HepG2 (cell line): ENCODE results near the gene OVOL3. TPM values are rescaled to one million over a fixed set of nuclear protein-coding genes. Genes with fewer than 3 reads are reported as not detected.

Experiments used
- BRD4 ChIP-seq: sonication (generic); formaldehyde crosslinking; IDR thresholded peaks from 2 replicates; pipeline ENCODE4 v1.4.0; 2020; ENCODE audit warnings: missing genetic modification reagents
- MED13 ChIP-seq: sonication (generic); formaldehyde crosslinking; IDR thresholded peaks from 2 replicates; pipeline ENCODE4 v1.5.0; 2020; ENCODE audit warnings: missing genetic modification reagents
- MYNN ChIP-seq: sonication (generic); formaldehyde crosslinking; IDR thresholded peaks from 2 replicates; pipeline ENCODE4 v1.4.0; 2020; ENCODE audit warnings: mild to moderate bottlenecking, low read depth, missing genetic modification reagents
- PRPF4 ChIP-seq: fragments of 200-400 bp; formaldehyde crosslinking; IDR thresholded peaks from 2 replicates; pipeline ENCODE4 v1.6.1; 2016; ENCODE audit warnings: low read length, low read depth; ENCODE audit not compliant: poor library complexity, severe bottlenecking
- RARA ChIP-seq: IDR thresholded peaks from 2 replicates; pipeline ENCODE4 v1.6.1; 2016; ENCODE audit warnings: missing genetic modification reagents, missing compliant biosample characterization
- SYNCRIP ChIP-seq: fragments of 200-400 bp; formaldehyde crosslinking; IDR thresholded peaks from 2 replicates; pipeline ENCODE4 v1.6.1; 2018; ENCODE audit warnings: mild to moderate bottlenecking, low read depth, low read length; ENCODE audit not compliant: insufficient read depth
- ZNF101 ChIP-seq: sonication (generic); formaldehyde crosslinking; IDR thresholded peaks from 2 replicates; pipeline ENCODE4 v1.4.0; 2020; ENCODE audit warnings: mild to moderate bottlenecking, low read depth, missing genetic modification reagents, borderline replicate concordance
- ZNF30 ChIP-seq: sonication (generic); formaldehyde crosslinking; IDR thresholded peaks from 2 replicates; pipeline ENCODE4 v1.5.0; 2020; ENCODE audit warnings: mild to moderate bottlenecking, missing genetic modification reagents
- ZNF383 ChIP-seq: sonication (generic); formaldehyde crosslinking; IDR thresholded peaks from 2 replicates; pipeline ENCODE4 v1.4.0; 2020; ENCODE audit warnings: missing genetic modification reagents, mild to moderate bottlenecking, borderline replicate concordance
- ZNF569 ChIP-seq: sonication (generic); formaldehyde crosslinking; IDR thresholded peaks from 2 replicates; pipeline ENCODE4 v1.5.0; 2020; ENCODE audit warnings: mild to moderate bottlenecking, missing genetic modification reagents, moderate library complexity, borderline replicate concordance
- ZNF703 ChIP-seq: sonication (generic); formaldehyde crosslinking; IDR thresholded peaks from 2 replicates; pipeline ENCODE4 v1.5.1; 2020; ENCODE audit warnings: missing genetic modification reagents, mild to moderate bottlenecking, moderate library complexity, borderline replicate concordance
- ZNF782 ChIP-seq: sonication (generic); formaldehyde crosslinking; IDR thresholded peaks from 2 replicates; pipeline ENCODE4 v1.4.0; 2020; ENCODE audit warnings: missing genetic modification reagents, mild to moderate bottlenecking, borderline replicate concordance
- ZSCAN30 ChIP-seq: sonication (generic); formaldehyde crosslinking; IDR thresholded peaks from 2 replicates; pipeline ENCODE4 v1.5.0; 2020; ENCODE audit warnings: mild to moderate bottlenecking, missing genetic modification reagents
- polyA plus RNA-seq, 8 experiments: library from polyadenylated mRNA; depleted of rRNA in 3 of 8; stranded (reverse) in 7 of 8; unstranded in 1 of 8; fragments of >200 nt; fragmentation: Illumina TruSeq in 4 of 8; extraction: Trizol in 4 of 8; gene quantifications; 2 replicates each; pipeline versions ENCODE4 v1.2.1 to v1.2.3, GENCODE V29; 2011 to 2016; ENCODE audit warnings: low read depth in 4 of 8, missing spikeins in 1 of 8, mixed read lengths in 1 of 8; ENCODE audit not compliant: insufficient read depth in 1 of 8
- total RNA-seq, 5 experiments: library from RNA; depleted of rRNA; stranded (reverse); fragments of >200 nt; fragmentation: Illumina TruSeq; extraction: Trizol; gene quantifications; 2 replicates each; pipeline ENCODE4 v1.2.3, GENCODE V29; 2016; ENCODE audit warnings: low read depth in 1 of 5
- TF ChIP-seq, protein P1 (sequence below), 2 experiments: sonication (generic) in 1 of 2; formaldehyde crosslinking in 1 of 2; IDR thresholded peaks; 2 replicates each; pipeline versions ENCODE4 v1.5.1 to v1.6.1; 2011 to 2020; ENCODE audit warnings: borderline replicate concordance in 1 of 2, low read depth in 1 of 2, low read length in 1 of 2, mild to moderate bottlenecking in 1 of 2, missing genetic modification reagents in 1 of 2, moderate library complexity in 1 of 2
- TF ChIP-seq, protein P2 (sequence below): sonication (generic); formaldehyde crosslinking; IDR thresholded peaks from 2 replicates; pipeline ENCODE4 v1.4.0; 2020; ENCODE audit warnings: low read depth, missing genetic modification reagents
- TF ChIP-seq, protein P3 (sequence below): IDR thresholded peaks from 2 replicates; pipeline ENCODE4 v1.6.1; 2018; ENCODE audit warnings: missing genetic modification reagents, mild to moderate bottlenecking, missing compliant biosample characterization
- TF ChIP-seq, protein P4 (sequence below): sonication (generic); formaldehyde crosslinking; IDR thresholded peaks from 2 replicates; pipeline ENCODE4 v1.9.0; 2021; ENCODE audit warnings: missing genetic modification reagents, mild to moderate bottlenecking, borderline replicate concordance

The OVOL3 gene
- total and polyA plus RNA-seq, 2 of the 13 experiments (the other 11 are each of a cell fraction or from before 2014, with no cell fraction given): not detected

DNA sequence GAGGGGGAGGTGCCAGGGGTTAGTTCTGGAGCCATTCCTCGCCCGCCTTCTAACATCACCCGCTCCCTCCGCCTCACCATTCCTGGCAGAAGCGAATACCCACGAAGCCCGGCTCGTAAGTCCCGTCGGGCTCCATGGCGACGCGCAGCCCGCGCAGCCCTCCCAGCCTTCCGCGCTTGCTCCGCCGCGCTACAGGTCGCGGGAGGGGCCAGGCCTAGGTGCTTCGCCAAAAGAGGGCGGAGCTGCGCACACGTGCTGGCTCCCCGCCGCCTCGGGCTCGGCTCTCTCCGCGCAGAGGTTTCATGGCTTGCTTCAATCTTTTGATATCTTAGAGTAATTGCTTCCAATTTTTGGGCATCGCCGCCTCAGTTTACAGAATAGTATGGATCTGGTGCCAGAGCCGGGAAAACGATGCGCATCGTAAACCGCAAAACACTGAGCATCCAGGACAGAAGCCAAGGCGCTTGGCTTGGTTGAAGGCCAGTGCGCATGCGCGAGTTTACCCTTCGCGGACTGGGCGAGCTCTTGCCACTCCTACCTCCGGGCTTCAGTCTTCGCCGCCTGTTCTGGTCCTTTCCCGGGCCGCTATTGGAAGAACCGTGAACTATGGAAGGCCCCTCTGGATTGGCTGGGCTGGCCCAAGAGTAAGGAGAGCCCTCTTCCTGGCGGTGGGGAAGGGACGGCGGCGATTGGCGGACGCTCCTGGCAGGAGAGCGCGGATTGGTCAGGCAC lies 3.9 kb downstream of the OVOL3 start, which contains the start of gene POLR2I (continued):
- TF ChIP-seq, protein P1, sequence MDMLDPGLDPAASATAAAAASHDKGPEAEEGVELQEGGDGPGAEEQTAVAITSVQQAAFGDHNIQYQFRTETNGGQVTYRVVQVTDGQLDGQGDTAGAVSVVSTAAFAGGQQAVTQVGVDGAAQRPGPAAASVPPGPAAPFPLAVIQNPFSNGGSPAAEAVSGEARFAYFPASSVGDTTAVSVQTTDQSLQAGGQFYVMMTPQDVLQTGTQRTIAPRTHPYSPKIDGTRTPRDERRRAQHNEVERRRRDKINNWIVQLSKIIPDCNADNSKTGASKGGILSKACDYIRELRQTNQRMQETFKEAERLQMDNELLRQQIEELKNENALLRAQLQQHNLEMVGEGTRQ (IDR thresholded peaks at IDR 0.05; ENCODE audit: low read depth, low read length): peak; percentile 45
- TF ChIP-seq, protein P1 (CRISPR knock-in tag; IDR thresholded peaks at IDR 0.05; ENCODE audit: borderline replicate concordance): no peak
- TF ChIP-seq, protein P2, sequence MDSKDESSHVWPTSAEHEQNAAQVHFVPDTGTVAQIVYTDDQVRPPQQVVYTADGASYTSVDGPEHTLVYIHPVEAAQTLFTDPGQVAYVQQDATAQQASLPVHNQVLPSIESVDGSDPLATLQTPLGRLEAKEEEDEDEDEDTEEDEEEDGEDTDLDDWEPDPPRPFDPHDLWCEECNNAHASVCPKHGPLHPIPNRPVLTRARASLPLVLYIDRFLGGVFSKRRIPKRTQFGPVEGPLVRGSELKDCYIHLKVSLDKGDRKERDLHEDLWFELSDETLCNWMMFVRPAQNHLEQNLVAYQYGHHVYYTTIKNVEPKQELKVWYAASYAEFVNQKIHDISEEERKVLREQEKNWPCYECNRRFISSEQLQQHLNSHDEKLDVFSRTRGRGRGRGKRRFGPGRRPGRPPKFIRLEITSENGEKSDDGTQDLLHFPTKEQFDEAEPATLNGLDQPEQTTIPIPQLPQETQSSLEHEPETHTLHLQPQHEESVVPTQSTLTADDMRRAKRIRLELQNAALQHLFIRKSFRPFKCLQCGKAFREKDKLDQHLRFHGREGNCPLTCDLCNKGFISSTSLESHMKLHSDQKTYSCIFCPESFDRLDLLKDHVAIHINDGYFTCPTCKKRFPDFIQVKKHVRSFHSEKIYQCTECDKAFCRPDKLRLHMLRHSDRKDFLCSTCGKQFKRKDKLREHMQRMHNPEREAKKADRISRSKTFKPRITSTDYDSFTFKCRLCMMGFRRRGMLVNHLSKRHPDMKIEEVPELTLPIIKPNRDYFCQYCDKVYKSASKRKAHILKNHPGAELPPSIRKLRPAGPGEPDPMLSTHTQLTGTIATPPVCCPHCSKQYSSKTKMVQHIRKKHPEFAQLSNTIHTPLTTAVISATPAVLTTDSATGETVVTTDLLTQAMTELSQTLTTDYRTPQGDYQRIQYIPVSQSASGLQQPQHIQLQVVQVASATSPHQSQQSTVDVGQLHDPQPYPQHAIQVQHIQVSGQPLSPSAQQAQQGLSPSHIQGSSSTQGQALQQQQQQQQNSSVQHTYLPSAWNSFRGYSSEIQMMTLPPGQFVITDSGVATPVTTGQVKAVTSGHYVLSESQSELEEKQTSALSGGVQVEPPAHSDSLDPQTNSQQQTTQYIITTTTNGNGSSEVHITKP (CRISPR knock-in tag): no peak; the same call in 1 of the 2 replicates
- TF ChIP-seq ZNF703 (no peak), ZNF383 (no peak), ZSCAN30 (CRISPR knock-in tag) (peak; percentile 89; the same call in 1 of the 2 replicates), ZNF101 (CRISPR knock-in tag) (no peak), MED13 (CRISPR knock-in tag) (peak; percentile 86), MYNN (CRISPR knock-in tag) (0 out of 2 replicates have a peak, but pooled peaks have one; percentile 38), RARA (CRISPR knock-in tag) (peak; percentile 30; the same call in 1 of the 2 replicates), BRD4 (peak; percentile 82), SYNCRIP (no peak), ZNF30 (CRISPR knock-in tag) (no peak), ZNF782 (CRISPR knock-in tag) (peak; percentile 70; the same call in 1 of the 2 replicates), ZNF569 (no peak), PRPF4 (no peak)
- TF ChIP-seq, protein P3, sequence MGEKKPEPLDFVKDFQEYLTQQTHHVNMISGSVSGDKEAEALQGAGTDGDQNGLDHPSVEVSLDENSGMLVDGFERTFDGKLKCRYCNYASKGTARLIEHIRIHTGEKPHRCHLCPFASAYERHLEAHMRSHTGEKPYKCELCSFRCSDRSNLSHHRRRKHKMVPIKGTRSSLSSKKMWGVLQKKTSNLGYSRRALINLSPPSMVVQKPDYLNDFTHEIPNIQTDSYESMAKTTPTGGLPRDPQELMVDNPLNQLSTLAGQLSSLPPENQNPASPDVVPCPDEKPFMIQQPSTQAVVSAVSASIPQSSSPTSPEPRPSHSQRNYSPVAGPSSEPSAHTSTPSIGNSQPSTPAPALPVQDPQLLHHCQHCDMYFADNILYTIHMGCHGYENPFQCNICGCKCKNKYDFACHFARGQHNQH: peak; percentile 95
- TF ChIP-seq, protein P4, sequence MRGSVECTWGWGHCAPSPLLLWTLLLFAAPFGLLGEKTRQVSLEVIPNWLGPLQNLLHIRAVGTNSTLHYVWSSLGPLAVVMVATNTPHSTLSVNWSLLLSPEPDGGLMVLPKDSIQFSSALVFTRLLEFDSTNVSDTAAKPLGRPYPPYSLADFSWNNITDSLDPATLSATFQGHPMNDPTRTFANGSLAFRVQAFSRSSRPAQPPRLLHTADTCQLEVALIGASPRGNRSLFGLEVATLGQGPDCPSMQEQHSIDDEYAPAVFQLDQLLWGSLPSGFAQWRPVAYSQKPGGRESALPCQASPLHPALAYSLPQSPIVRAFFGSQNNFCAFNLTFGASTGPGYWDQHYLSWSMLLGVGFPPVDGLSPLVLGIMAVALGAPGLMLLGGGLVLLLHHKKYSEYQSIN (CRISPR knock-in tag): no peak
